Stimulated activated naive CD4-positive, alpha-beta T cell (primary cell): ENCODE data around the gene RAD54L.
"Not testable (repeated sequence)": the region's sequence is repeated elsewhere in the genome, so short reads cannot be mapped to it uniquely, and the experiment has no call there.

Experiments used
- DNase-seq, 6 experiments: peaks; one replicate each; lab custom pipeline; 2025; lab: John Stamatoyannopoulos, UW

The RAD54L gene

DNA sequence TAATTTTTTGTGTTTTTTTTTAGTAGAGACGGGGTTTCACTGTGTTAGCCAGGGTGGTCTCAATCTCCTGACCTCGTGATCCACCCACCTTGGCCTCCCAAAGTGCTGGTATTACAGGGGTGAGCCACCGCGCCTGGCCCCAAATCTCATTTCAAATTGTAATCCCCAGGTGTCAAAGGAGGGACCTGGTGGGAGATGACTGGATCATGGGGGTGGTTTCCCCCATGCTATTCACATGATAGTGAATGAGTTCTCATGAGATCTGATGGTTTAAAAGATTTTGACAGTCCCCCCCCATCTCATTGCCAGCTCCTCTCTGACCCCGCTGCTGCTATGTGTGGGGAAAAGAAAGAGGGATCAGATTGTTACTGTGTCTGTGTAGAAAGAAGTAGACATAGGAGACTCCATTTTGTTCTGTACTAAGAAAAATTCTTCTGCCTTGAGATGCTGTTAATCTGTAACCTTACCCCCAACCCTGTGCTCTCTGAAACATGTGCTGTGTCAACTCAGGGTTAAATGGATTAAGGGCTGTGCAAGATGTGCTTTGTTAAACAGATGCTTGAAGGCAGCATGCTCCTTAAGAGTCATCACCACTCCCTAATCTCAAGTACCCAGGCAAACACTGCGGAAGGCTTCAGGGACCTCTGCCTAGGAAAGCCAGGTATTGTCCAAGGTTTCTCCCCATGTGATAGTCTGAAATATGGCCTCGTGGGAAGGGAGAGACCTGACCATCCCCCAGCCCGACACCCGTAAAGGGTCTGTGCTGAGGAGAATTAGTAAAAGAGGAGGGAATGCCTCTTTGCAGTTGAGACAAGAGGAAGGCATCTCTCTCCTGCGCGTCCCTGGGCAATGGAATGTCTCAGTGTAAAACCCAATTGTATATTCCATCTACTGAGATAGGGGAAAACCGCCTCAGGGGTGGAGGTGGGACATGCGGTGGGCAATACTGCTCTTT, 72.7 kb downstream of the RAD54L start:
- DNase-seq: not testable (repeated sequence)

GRCh38 chr1:46322191-46322590, 74.6 kb downstream of the RAD54L start:
- not testable (repeated sequence) for DNase-seq

DNA sequence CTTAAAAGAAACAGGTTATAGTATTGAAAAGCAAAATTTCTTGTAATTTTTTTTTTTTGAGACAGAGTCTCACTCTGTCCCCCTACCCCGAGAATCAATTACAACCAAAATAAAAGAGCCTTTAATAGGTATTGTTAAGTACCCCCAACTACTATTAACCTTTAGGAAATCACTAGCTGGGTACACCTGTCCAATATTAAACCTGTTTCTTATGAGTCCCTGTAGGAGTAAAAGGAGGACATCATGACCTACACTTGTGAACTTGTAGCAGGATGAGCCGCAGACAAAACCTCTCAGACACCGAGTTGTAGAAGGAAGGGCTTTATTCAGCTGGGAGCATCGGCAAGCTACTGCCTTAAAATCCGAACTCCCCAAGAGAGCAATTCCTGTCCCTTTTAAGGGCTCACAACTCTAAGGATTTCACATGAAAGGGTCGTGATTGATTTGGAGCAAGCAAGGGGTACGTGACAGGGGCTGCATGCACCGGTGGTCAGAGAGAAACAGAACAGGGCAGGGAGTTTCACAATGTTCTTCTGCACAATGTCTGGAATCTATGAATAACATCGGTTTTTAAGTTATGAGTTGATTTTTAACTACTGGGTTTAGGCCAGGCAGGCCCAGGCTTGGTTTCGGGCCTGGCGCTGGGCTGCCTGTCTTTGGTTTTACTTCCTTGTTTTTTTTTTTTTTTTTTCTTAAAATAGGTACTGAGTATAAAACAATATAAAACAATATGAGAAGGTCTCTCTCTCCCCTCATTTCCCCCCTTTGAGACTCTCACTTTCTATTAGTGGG, 77.9 kb downstream of the RAD54L start:
- DNase-seq: not testable (repeated sequence)
